Lung (tissue), 12 donors: Measurements from ENCODE around the gene CBL. TPM values are rescaled to one million over a fixed set of nuclear protein-coding genes. Genes with fewer than 3 reads are reported as not detected.

ENCODE experiments used
- ATAC-seq: fragments of 200-7000 bp; cut with Tn5 transposase; one replicate; pipeline ENCODE4 v1.9.1; 2020; ENCODE audit warnings: moderate number of reproducible peaks; ENCODE audit not compliant: insufficient read depth, low FRiP score
- DNase-seq, 3 donors: peaks; one replicate each; pipeline ENCODE4 v3.0.0-alpha.2; 2013 to 2017
- H3K27ac ChIP-seq, 2 donors: one replicate each; pipeline ENCODE4 v1.5.1; 2013; ENCODE audit warnings: mild to moderate bottlenecking in 2 of 2, moderate library complexity in 2 of 2, control low read depth in 1 of 2, inconsistent platforms in 1 of 2, low read depth in 1 of 2, low read length in 1 of 2
- H3K27me3 ChIP-seq, 3 donors: one replicate each; pipeline ENCODE4 v1.5.1; 2013; ENCODE audit warnings: low read length in 2 of 3; ENCODE audit not compliant: control insufficient read depth in 3 of 3, insufficient read depth in 3 of 3
- H3K36me3 ChIP-seq, 4 donors: one replicate each; pipeline ENCODE4 v1.5.1; 2013; ENCODE audit warnings: low read length in 4 of 4, mild to moderate bottlenecking in 1 of 4, moderate library complexity in 1 of 4; ENCODE audit not compliant: control insufficient read depth in 4 of 4, insufficient read depth in 4 of 4
- H3K4me1 ChIP-seq, 5 donors: one replicate each; pipeline ENCODE4 v1.5.1; 2013; ENCODE audit warnings: low read length in 5 of 5, mild to moderate bottlenecking in 2 of 5, moderate library complexity in 1 of 5; ENCODE audit not compliant: control insufficient read depth in 5 of 5, insufficient read depth in 5 of 5
- H3K4me3 ChIP-seq: one replicate; pipeline ENCODE4 v1.5.1; 2013; ENCODE audit warnings: mild to moderate bottlenecking, control low read depth, moderate library complexity
- H3K9ac ChIP-seq, 2 donors: one replicate each; pipeline ENCODE4 v1.5.1; 2013; ENCODE audit warnings: low read length in 2 of 2, control low read depth in 1 of 2; ENCODE audit not compliant: insufficient read depth in 1 of 2
- H3K9me3 ChIP-seq, 4 donors: one replicate each; pipeline ENCODE4 v1.5.1; 2013; ENCODE audit warnings: low read length in 3 of 4, mild to moderate bottlenecking in 1 of 4, moderate library complexity in 1 of 4; ENCODE audit not compliant: control insufficient read depth in 4 of 4, insufficient read depth in 3 of 4
- CTCF ChIP-seq: IDR thresholded peaks from 2 replicates; pipeline ENCODE4 v1.5.1; 2012; ENCODE audit warnings: mild to moderate bottlenecking; ENCODE audit errors: control extremely low read depth, extremely low read depth
- WGBS, 2 donors: extraction: QIAGEN DNeasy Blood & Tissue Kit; methylation state at CpG; one replicate each; pipeline ENCODE4 v1.1.7; 2013; 5-methylcytosine and 5-hydroxymethylcytosine counted together
- polyA plus RNA-seq, 2 donors: library from polyadenylated mRNA; stranded (reverse); fragments of 200-250 nt; gene quantifications; one replicate each; pipeline ENCODE4 v1.2.1, GENCODE V29; 2013
- total RNA-seq, 2 donors: library from RNA; depleted of rRNA in 1 of 2; stranded (reverse); fragments of >200 nt in 1 of 2; gene quantifications; one replicate each; pipeline ENCODE4 v1.2.1, GENCODE V29; 2014 to 2021
- donor health status: control.
- donor health status: control.
- donor health status: Bipolar disorder and iron deficiency.
- donor health status: healthy.
- donor health status: DM: yes; HTN: yes; CAD: no.

CBL gene
- total and polyA plus RNA-seq, 4 donors, result 8.7 to 25.1 (median 16.1) TPM

GRCh38 chr11:119295178-119295577 lies 89.0 kb downstream of the CBL start:
- no peak for ATAC-seq

GRCh38 chr11:119297938-119298337 lies 91.8 kb downstream of the CBL start:
- Histone ChIP-seq H3K9me3 (no peaks in the 10 kb centered on the region), H3K36me3 (peaks cover 3 to 37% (median 26%) of the 10 kb centered on the region in 4 donors), H3K9ac (no peak overlapping the region), H3K4me3 (no peak overlapping the region), H3K4me1 (peaks cover 0 to 9% (median 0%) of the 10 kb centered on the region in 5 donors), H3K27me3 (no peaks in the 10 kb centered on the region), H3K27ac (no peak overlapping the region)
- no peak for TF ChIP-seq CTCF
- DNase-seq, result no peak
- WGBS, 2 donors, result 60 to 83% methylated on average over 3 of the region's 3 CpGs
- ATAC-seq, result no peak

More at GRCh38 chr11:119295178-119295577, 89.0 kb downstream of the CBL start:
- TF ChIP-seq CTCF, result no peak
- Histone ChIP-seq H3K4me1 (peaks cover 0 to 4% (median 0%) of the 10 kb centered on the region in 5 donors), H3K27me3 (no peaks in the 10 kb centered on the region), H3K36me3 (peaks cover 3 to 34% (median 24%) of the 10 kb centered on the region in 4 donors), H3K9ac (no peak overlapping the region), H3K27ac (no peak overlapping the region), H3K4me3 (no peak overlapping the region), H3K9me3 (peaks cover 0 to 5% (median 0%) of the 10 kb centered on the region in 4 donors)
- WGBS, 2 donors, result 53 to 55% methylated on average over 3 of the region's 3 CpGs
- no peak for DNase-seq

- WGBS, 2 donors, result 87% methylated on average over 2 of the region's 2 CpGs
- Histone ChIP-seq H3K9me3 (no peaks in the 10 kb centered on the region), H3K36me3 (peaks cover 10 to 44% (median 28%) of the 10 kb centered on the region in 4 donors), H3K4me3 (no peak overlapping the region), H3K4me1 (peaks cover 0 to 9% (median 0%) of the 10 kb centered on the region in 5 donors), H3K27me3 (no peaks in the 10 kb centered on the region), H3K9ac (no peak overlapping the region), H3K27ac (no peak overlapping the region)
- DNase-seq (no peak), ATAC-seq (no peak)
- no peak for TF ChIP-seq CTCF
Measured at GRCh38 chr11:119298726-119299125, 92.6 kb downstream of the CBL start.

- Histone ChIP-seq H3K36me3 (peaks cover 10 to 46% (median 34%) of the 10 kb centered on the region in 4 donors), H3K4me1 (peaks cover 0 to 9% (median 0%) of the 10 kb centered on the region in 5 donors), H3K27me3 (no peaks in the 10 kb centered on the region), H3K9ac (no peak overlapping the region), H3K27ac (no peak overlapping the region), H3K4me3 (no peak overlapping the region), H3K9me3 (no peaks in the 10 kb centered on the region)
- no peak for TF ChIP-seq CTCF
- WGBS, 2 donors, result 95 to 97% methylated on average over 9 of the region's 9 CpGs
- ATAC-seq (no peak), DNase-seq (no peak)
Measured at GRCh38 chr11:119299416-119299815, 93.3 kb downstream of the CBL start.
